22Rv1 (cell line): Measurements from ENCODE around the gene MOK.

Experiments
- H3K27ac ChIP-seq: fragments of 450-650 bp; 2 replicates; pipeline ENCODE4 v1.5.1; 2017
- ZFX ChIP-seq: fragments of 450-650 bp; IDR thresholded peaks from 2 replicates; pipeline ENCODE4 v1.6.1; 2017; ENCODE audit warnings: antibody characterized with exemption, borderline replicate concordance
- TF ChIP-seq, protein P1 (sequence below): fragments of 450-650 bp; IDR thresholded peaks from 2 replicates; pipeline ENCODE4 v1.5.1; 2017; ENCODE audit warnings: mild to moderate bottlenecking

Gene MOK

DNA sequence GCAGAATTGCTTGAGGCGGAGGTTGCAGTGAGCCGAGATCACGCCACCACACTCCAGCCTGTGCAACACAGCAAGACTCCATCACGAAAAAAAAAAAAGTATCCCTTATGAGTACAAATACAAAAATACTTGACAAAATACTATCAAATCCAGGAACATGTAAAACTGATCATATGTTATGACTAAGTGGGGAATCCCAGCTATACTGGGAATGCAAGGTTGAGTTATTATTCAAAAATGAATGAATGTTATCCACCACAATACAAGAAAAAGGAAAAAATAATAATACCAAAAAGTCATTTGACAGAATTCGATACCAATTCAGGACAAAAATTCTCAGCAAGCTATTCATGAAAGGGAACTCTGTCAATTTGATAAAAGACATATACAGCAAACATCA is 32.6 kb downstream of the MOK start:
- no peak for TF ChIP-seq ZFX
- TF ChIP-seq, protein P1, sequence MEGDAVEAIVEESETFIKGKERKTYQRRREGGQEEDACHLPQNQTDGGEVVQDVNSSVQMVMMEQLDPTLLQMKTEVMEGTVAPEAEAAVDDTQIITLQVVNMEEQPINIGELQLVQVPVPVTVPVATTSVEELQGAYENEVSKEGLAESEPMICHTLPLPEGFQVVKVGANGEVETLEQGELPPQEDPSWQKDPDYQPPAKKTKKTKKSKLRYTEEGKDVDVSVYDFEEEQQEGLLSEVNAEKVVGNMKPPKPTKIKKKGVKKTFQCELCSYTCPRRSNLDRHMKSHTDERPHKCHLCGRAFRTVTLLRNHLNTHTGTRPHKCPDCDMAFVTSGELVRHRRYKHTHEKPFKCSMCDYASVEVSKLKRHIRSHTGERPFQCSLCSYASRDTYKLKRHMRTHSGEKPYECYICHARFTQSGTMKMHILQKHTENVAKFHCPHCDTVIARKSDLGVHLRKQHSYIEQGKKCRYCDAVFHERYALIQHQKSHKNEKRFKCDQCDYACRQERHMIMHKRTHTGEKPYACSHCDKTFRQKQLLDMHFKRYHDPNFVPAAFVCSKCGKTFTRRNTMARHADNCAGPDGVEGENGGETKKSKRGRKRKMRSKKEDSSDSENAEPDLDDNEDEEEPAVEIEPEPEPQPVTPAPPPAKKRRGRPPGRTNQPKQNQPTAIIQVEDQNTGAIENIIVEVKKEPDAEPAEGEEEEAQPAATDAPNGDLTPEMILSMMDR: no peak
- H3K27ac ChIP-seq: no peak overlapping the region

DNA sequence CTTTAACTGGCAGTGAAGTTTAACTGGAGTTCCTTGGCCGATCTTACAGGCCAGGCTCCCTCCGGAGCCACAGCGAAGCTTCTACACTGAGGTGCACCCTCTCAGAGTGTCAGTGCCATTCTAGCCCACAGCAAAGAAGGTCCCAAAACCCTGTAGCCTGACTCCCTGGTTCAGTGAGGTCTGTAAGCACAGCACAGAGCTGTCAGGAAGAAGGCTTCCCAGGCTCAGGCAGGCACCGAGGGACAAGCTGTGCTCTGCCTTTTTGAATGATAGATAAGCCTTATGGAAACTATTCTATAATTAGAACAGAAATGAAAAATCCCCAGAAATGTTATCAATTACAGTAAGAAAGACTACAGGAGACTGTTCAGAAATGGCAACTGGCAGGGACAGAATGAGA is 40.2 kb downstream of the MOK start:
- no peak overlapping the region for H3K27ac ChIP-seq

DNA sequence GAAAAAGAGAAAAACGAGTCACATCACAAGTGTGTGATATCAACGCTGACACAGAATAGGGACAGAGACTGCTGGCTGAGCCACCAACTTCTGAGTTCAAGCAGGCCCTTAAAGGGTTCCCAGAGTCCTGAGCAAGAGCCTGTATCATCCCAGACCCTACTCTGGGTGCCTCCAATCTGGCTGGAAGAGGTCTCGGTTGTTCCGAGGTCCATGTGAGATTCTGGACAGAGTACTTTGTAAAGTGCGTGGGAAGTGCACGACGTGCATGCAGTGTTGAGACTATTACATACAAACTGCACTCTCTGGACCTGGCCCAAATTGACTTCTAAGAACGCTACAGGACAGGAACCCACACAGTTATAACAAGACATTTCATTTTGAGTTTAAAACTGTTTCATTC is 40.6 kb downstream of the MOK start:
- no peak overlapping the region for H3K27ac ChIP-seq
- TF ChIP-seq, protein P1: no peak

More for the DNA sequence above, 40.2 kb downstream of the MOK start:
- no peak for TF ChIP-seq ZFX
- TF ChIP-seq, protein P1: no peak

DNA sequence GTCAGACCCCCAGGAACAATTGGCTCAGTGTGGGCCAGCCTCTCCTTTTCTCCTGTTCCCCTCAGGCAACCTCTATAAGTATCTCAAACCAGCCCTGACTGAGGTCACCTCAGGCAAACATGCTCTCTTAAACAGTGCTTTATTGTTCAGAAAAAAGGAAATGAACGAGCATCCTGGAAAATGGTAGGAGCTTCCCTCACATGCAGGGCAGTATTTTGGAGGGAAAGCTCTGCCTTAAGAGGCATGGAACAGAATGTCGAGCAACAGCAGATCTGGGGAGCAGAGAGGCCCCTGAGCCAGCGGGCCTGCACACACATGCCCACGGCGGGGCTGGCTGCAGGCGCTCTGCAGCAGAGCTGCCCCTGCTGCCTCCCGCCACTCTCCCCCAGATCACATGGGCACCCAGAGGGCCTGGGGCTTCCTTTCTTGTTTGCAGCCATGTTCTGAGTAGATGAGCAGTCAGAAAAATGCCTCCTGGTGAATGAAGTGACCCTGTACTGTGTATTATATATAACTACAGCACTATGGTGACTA is 42.0 kb downstream of the MOK start:
- H3K27ac ChIP-seq: no peak overlapping the region
- TF ChIP-seq, protein P1: no peak
- TF ChIP-seq ZFX: no peak

DNA sequence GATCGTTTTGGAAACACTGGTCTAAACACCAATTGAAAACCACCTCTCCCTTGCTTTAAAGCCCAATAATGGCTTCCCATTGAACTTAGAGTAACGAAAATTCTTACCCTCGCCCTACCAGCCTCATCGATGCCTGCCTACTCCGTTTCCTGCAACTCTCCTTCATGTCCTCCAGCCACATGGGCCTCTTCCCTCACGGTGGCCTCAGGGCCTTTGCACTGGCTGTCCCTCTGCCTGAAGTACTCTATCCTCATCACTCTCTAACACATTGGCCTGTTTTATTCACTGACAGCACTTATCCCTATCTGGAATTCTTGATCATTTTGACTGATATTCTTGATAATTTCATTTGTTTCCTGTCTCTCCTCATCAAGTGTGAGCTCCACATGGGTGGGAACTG is 46.8 kb downstream of the MOK start:
- no peak for TF ChIP-seq ZFX
- TF ChIP-seq, protein P1: no peak
- no peak overlapping the region for H3K27ac ChIP-seq

DNA sequence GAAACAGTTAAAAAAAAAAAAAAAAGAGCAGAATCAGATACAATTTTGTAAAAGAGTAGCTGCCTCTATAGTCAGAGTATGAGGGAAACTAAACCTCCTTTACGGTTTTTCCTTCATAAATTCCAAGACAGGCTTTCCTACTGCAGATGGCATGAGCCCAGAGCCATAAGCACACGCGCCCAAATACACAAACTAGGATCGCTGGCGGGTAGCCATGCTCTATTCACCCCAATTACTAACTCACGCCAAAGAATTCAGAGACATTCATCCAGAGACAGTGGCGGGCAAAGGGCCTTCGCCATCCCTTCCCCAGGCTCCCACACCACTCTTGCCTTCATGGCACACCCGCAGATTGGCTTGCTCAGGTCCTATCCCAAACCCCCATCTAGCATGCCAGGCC is 48.2 kb downstream of the MOK start:
- H3K27ac ChIP-seq: no peak overlapping the region
- TF ChIP-seq, protein P1: no peak
- no peak for TF ChIP-seq ZFX

DNA sequence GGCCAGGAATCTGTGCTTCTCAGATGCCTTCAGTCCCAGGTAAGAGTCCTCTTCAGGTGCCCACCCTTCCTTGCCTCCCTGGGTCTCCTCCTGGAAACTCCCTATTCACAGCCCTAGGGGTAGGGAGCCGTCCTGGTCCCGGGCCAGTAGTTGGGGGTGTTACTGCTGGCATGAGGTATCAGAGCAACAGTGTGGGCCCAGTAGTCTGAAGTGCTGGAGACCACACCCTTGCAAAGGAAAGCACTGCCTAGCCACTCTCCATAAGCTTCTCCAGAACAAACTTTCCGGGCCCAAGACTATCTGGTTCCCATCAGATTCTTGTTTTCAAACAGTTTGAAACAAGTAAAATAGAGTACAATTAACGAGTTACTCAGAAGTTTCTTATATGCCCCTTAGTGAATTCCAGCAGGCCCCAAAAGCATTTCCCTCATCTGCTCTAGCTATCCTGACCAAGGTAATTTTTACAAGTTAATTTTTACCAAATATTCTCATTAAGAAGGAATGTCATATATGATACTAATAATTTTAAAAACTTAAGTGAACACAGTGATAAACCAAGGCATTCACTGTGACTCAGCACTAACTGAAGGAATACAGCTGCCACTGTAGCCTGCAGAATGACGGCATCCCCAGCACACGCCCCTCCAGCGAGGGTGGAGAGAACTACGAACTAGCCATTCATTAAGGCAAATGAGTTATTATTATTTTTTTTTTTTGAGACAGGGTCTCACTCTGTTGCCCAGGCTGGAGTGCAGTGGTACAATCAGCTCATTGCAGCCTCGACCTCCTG is 49.4 kb downstream of the MOK start:
- TF ChIP-seq, protein P1: no peak
- no peak for TF ChIP-seq ZFX
- no peak overlapping the region for H3K27ac ChIP-seq
